Parathyroid adenoma (tissue), 2 donors: ENCODE results near the gene CCDC178.

Experiments
- H2AFZ ChIP-seq: fragments of 300-600 bp; sonication (generic); one replicate; pipeline ENCODE4 v1.7.0; 2017; ENCODE audit warnings: antibody characterized with exemption, mild to moderate bottlenecking
- H3K27ac ChIP-seq: fragments of 300-600 bp; sonication (generic); one replicate; pipeline ENCODE4 v1.7.0; 2017
- H3K27me3 ChIP-seq: fragments of 300-600 bp; sonication (generic); one replicate; pipeline ENCODE4 v1.7.0; 2017; ENCODE audit warnings: low read length; ENCODE audit not compliant: control insufficient read depth, insufficient read depth
- H3K36me3 ChIP-seq: fragments of 300-600 bp; sonication (generic); one replicate; pipeline ENCODE4 v1.7.0; 2017; ENCODE audit warnings: low read length; ENCODE audit not compliant: control insufficient read depth, insufficient read depth
- H3K4me1 ChIP-seq: fragments of 300-600 bp; sonication (generic); one replicate; pipeline ENCODE4 v1.7.0; 2017; ENCODE audit warnings: control low read depth
- H3K4me2 ChIP-seq: fragments of 300-600 bp; sonication (generic); one replicate; pipeline ENCODE4 v1.7.0; 2017; ENCODE audit warnings: low read length
- H3K4me3 ChIP-seq: fragments of 300-600 bp; sonication (generic); one replicate; pipeline ENCODE4 v1.7.0; 2017; ENCODE audit warnings: low read depth, low read length
- H3K79me2 ChIP-seq: fragments of 300-600 bp; sonication (generic); one replicate; pipeline ENCODE4 v1.7.0; 2017; ENCODE audit warnings: control low read depth
- H3K9ac ChIP-seq: fragments of 300-600 bp; sonication (generic); one replicate; pipeline ENCODE4 v1.7.0; 2017; ENCODE audit warnings: mild to moderate bottlenecking
- H3K9me3 ChIP-seq: fragments of 300-600 bp; sonication (generic); one replicate; pipeline ENCODE4 v1.7.0; 2017; ENCODE audit warnings: low read length; ENCODE audit not compliant: control insufficient read depth
- TF ChIP-seq, protein P1 (sequence below): fragments of 300-600 bp; sonication (generic); IDR thresholded peaks from one replicate; pipeline ENCODE4 v1.7.0; 2017; ENCODE audit warnings: antibody characterized with exemption, mild to moderate bottlenecking
- donor health status: primary hyperparathyroidism.

Gene CCDC178

DNA sequence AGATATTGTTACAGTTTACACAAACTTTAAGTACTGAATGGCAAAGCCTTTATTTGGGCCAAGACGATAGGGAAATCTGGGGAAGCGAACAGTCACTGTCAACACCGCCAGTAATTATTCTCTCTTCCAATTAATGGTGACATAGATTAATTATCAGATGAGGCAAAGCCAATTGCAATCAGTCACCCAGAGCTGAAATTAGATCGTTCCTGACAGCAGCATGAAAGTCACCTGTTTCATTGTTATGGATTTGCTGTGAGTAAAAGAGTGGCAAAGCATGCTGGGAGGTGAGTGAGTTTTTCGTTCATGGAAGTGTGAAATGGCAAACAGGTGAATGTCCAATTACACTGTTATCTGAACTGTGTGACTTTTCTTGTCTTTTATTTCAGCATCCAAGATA is 502.9 kb downstream of the CCDC178 start:
- Histone ChIP-seq H3K9me3 (no peaks in the 10 kb centered on the region), H3K9ac (no peak overlapping the region), H3K79me2 (no peaks in the 10 kb centered on the region), H3K27ac (no peak overlapping the region), H2AFZ (no peak overlapping the region), H3K36me3 (no peaks in the 10 kb centered on the region), H3K4me1 (no peaks in the 10 kb centered on the region), H3K27me3 (no peaks in the 10 kb centered on the region), H3K4me2 (no peak overlapping the region), H3K4me3 (no peak overlapping the region)
- TF ChIP-seq, protein P1, sequence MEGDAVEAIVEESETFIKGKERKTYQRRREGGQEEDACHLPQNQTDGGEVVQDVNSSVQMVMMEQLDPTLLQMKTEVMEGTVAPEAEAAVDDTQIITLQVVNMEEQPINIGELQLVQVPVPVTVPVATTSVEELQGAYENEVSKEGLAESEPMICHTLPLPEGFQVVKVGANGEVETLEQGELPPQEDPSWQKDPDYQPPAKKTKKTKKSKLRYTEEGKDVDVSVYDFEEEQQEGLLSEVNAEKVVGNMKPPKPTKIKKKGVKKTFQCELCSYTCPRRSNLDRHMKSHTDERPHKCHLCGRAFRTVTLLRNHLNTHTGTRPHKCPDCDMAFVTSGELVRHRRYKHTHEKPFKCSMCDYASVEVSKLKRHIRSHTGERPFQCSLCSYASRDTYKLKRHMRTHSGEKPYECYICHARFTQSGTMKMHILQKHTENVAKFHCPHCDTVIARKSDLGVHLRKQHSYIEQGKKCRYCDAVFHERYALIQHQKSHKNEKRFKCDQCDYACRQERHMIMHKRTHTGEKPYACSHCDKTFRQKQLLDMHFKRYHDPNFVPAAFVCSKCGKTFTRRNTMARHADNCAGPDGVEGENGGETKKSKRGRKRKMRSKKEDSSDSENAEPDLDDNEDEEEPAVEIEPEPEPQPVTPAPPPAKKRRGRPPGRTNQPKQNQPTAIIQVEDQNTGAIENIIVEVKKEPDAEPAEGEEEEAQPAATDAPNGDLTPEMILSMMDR: no peak

DNA sequence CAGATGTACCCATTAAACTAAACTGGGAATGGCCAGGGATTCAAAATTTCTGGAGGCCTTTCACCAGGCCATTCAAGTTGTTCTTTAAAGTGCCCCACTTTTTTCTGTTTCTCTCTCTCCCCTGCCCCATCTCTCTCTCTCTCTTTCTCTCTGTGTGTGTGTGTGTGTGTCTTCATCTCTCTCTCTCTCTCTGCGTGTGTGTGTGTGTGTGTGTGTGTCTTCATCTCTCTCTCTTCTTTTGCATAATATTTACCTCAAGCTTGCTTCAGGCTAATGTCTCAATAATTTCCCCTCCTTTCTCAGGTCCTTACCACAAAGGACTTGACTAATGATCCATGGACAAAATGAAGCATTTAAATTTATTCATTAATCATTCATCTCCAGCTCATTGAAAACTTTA is 503.5 kb downstream of the CCDC178 start:
- no peaks in the 10 kb centered on the region for H3K36me3 ChIP-seq

DNA sequence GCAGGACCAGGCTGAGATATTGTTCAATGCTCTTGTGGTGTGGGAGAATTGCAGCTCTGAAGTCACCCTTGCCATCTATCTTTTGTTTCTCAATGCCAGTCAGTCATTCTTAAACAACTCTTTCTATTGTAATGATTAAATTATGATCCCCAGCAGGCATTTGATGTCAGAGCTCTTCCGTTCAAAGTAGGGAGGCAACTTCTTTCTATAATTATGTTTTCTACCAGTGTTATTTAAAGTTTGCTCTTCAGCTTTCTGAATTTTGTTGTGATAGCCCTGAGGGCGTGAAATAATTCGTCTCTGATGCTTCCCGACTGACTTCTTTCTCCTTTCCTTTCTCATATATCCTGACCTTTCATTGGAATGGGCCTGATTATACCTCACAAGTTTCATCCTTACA is 506.3 kb downstream of the CCDC178 start:
- TF ChIP-seq, protein P1: no peak
- Histone ChIP-seq H3K79me2 (no peaks in the 10 kb centered on the region), H3K9me3 (no peaks in the 10 kb centered on the region), H3K4me3 (no peak overlapping the region), H3K4me2 (no peak overlapping the region), H3K36me3 (no peaks in the 10 kb centered on the region), H2AFZ (no peak overlapping the region), H3K9ac (no peak overlapping the region), H3K27me3 (no peaks in the 10 kb centered on the region), H3K27ac (no peak overlapping the region), H3K4me1 (no peaks in the 10 kb centered on the region)

More for the DNA sequence above, 503.5 kb downstream of the CCDC178 start:
- no peaks in the 10 kb centered on the region for H3K4me1 ChIP-seq
- no peak overlapping the region for H3K9ac ChIP-seq
- H2AFZ ChIP-seq: no peak overlapping the region
- H3K4me3 ChIP-seq: no peak overlapping the region
- no peaks in the 10 kb centered on the region for H3K79me2 ChIP-seq
- no peak overlapping the region for H3K27ac ChIP-seq
- no peaks in the 10 kb centered on the region for H3K9me3 ChIP-seq
- H3K4me2 ChIP-seq: no peak overlapping the region
- TF ChIP-seq, protein P1: no peak
- no peaks in the 10 kb centered on the region for H3K27me3 ChIP-seq

GRCh38 chr18:32930695-32931301 is 509.7 kb downstream of the CCDC178 start:
- H3K79me2 ChIP-seq: no peaks in the 10 kb centered on the region
- H3K36me3 ChIP-seq: no peaks in the 10 kb centered on the region
- no peaks in the 10 kb centered on the region for H3K9me3 ChIP-seq
- H3K4me3 ChIP-seq: no peak overlapping the region
- TF ChIP-seq, protein P1: peak; percentile 24
- no peak overlapping the region for H3K27ac ChIP-seq
- no peaks in the 10 kb centered on the region for H3K27me3 ChIP-seq
- no peak overlapping the region for H3K9ac ChIP-seq
- no peak overlapping the region for H2AFZ ChIP-seq
- no peak overlapping the region for H3K4me2 ChIP-seq
- H3K4me1 ChIP-seq: no peaks in the 10 kb centered on the region

DNA sequence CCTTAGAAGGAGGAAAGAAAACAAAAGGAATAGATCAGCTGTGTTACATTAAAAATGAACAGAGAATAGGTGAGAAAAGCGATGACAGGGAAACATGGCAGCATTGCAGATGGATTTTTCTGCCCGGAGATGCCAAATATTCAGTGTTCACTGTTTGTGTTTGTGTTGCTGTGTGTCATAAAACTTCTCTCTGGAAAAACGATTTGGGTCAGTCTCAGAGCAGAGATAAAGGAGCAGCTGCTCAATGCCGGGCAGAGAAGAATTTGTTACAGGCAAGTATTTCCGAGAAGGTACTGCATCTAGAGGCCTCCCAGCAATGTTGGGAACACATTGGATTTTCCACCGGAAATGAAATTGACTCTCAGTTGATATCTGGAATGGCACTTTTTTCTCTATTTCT is 511.3 kb downstream of the CCDC178 start:
- H3K27ac ChIP-seq: no peak overlapping the region
- H3K4me3 ChIP-seq: no peak overlapping the region
- H3K4me2 ChIP-seq: no peak overlapping the region
- no peaks in the 10 kb centered on the region for H3K36me3 ChIP-seq
- H3K9ac ChIP-seq: no peak overlapping the region
- H3K4me1 ChIP-seq: no peaks in the 10 kb centered on the region
- TF ChIP-seq, protein P1: no peak
- no peaks in the 10 kb centered on the region for H3K9me3 ChIP-seq
- H3K27me3 ChIP-seq: no peaks in the 10 kb centered on the region
- H2AFZ ChIP-seq: no peak overlapping the region
- H3K79me2 ChIP-seq: no peaks in the 10 kb centered on the region
